B cell (primary cell): ENCODE measurements around the gene FAM170B. TPM values are rescaled to one million over a fixed set of nuclear protein-coding genes. Genes with fewer than 3 reads are reported as not detected.
A peak's percentile ranks its signal among the peaks of the same experiment; 100 is the strongest.

ENCODE experiments used
- ATAC-seq: fragments of 200-7000 bp; cut with Tn5 transposase; one replicate; pipeline ENCODE4 v1.10.0; 2021; ENCODE audit warnings: low read depth, mild to moderate bottlenecking, moderate number of reproducible peaks, moderate library complexity
- CTCF ChIA-PET: fragments of 350-600 bp; sonication (Branson Sonifier 250); formaldehyde crosslinking; loops from one replicate; lab custom pipeline; 2021; ENCODE audit warnings: antibody characterized with exemption, inconsistent platforms; lab: Charles Lee
- POLR2A ChIA-PET: fragments of 350-600 bp; sonication (Branson Sonifier 250); formaldehyde crosslinking; loops from one replicate; lab custom pipeline; 2021; ENCODE audit warnings: antibody characterized with exemption; lab: Charles Lee
- DNase-seq: peaks from one replicate; pipeline ENCODE4 v3.0.0; 2013
- H2AFZ ChIP-seq: 2 replicates; pipeline ENCODE4 v1.6.1; 2012; ENCODE audit warnings: mild to moderate bottlenecking, low read depth, low read length; ENCODE audit not compliant: insufficient read depth, poor library complexity, severe bottlenecking
- H3K27ac ChIP-seq, 2 donors: 1 replicate in 1 of 2; 2 replicates in 1 of 2; pipeline ENCODE4 v1.5.1; 2012 to 2013; ENCODE audit warnings: low read length in 2 of 2, mild to moderate bottlenecking in 2 of 2, moderate library complexity in 1 of 2
- H3K27me3 ChIP-seq, 4 experiments: fragments of 200-600 bp in 1 of 4; sonication (generic) in 1 of 4; replicated peaks in 1 of 4; 1 replicate in 2 of 4; 2 replicates in 2 of 4; pipeline versions ENCODE4 v1.6.1 to v1.7.0; 2013 to 2016; ENCODE audit warnings: low read length in 3 of 4, mild to moderate bottlenecking in 2 of 4, mixed read lengths in 1 of 4, moderate library complexity in 1 of 4; ENCODE audit not compliant: insufficient read depth in 4 of 4, control insufficient read depth in 3 of 4; ENCODE audit errors: control extremely low read depth in 1 of 4
- H3K36me3 ChIP-seq, 2 experiments: replicated peaks in 1 of 2; 1 replicate in 1 of 2; 2 replicates in 1 of 2; pipeline versions ENCODE4 v1.6.1 to v1.7.1; 2013; ENCODE audit warnings: low read length in 1 of 2; ENCODE audit not compliant: insufficient read depth in 2 of 2, control insufficient read depth in 1 of 2; ENCODE audit errors: control extremely low read depth in 1 of 2, extremely low read depth in 1 of 2
- H3K4me1 ChIP-seq, 2 donors: fragments of 200-600 bp in 1 of 2; sonication (generic) in 1 of 2; 1 replicate in 1 of 2; 2 replicates in 1 of 2; pipeline versions ENCODE4 v1.5.1 to v1.6.1; 2013 to 2017; ENCODE audit warnings: low read length in 2 of 2; ENCODE audit not compliant: control insufficient read depth in 2 of 2, insufficient read depth in 2 of 2
- H3K4me2 ChIP-seq: replicated peaks from 2 replicates; pipeline ENCODE3; 2012; ENCODE audit warnings: mild to moderate bottlenecking, low read depth, low read length; ENCODE audit not compliant: poor library complexity, severe bottlenecking
- H3K4me3 ChIP-seq, 5 experiments: fragments of 200-600 bp in 1 of 5; sonication (generic) in 1 of 5; 1 replicate in 3 of 5; 2 replicates in 2 of 5; pipeline versions ENCODE4 v1.5.1 to v1.7.0; 2011 to 2016; ENCODE audit warnings: low read length in 4 of 5, mild to moderate bottlenecking in 4 of 5, low read depth in 2 of 5, control low read depth in 1 of 5, moderate library complexity in 1 of 5; ENCODE audit not compliant: insufficient read depth in 1 of 5; ENCODE audit errors: control extremely low read depth in 1 of 5, extremely low read depth in 1 of 5
- H3K79me2 ChIP-seq: fragments of 200-600 bp; sonication (generic); one replicate; pipeline ENCODE4 v1.6.0; 2016; ENCODE audit warnings: low read length; ENCODE audit not compliant: control insufficient read depth, insufficient read depth
- H3K9ac ChIP-seq: fragments of 200-600 bp; sonication (generic); 2 replicates; pipeline ENCODE4 v1.6.1; 2017; ENCODE audit warnings: mild to moderate bottlenecking, low read length, moderate library complexity
- H3K9me3 ChIP-seq, 3 donors: one replicate each; pipeline versions ENCODE4 v1.6.1 to v1.7.1; 2013; ENCODE audit warnings: low read length in 2 of 3; ENCODE audit not compliant: control insufficient read depth in 2 of 3, insufficient read depth in 1 of 3; ENCODE audit errors: control extremely low read depth in 1 of 3
- H4K20me1 ChIP-seq: 2 replicates; pipeline ENCODE4 v1.6.0; 2012; ENCODE audit warnings: mild to moderate bottlenecking, low read length; ENCODE audit not compliant: insufficient read depth, control insufficient read depth, poor library complexity, severe bottlenecking
- H3K27ac Mint-ChIP-seq: one replicate; pipeline ENCODE4 v1.8.0; 2021; ENCODE audit warnings: mixed read lengths
- H3K27me3 Mint-ChIP-seq: one replicate; pipeline ENCODE4 v1.8.0; 2021; ENCODE audit warnings: mixed read lengths
- H3K4me1 Mint-ChIP-seq: one replicate; pipeline ENCODE4 v1.8.0; 2021; ENCODE audit warnings: mixed read lengths
- H3K4me3 Mint-ChIP-seq: one replicate; pipeline ENCODE4 v1.8.0; 2021; ENCODE audit warnings: mixed read lengths
- H3K9me3 Mint-ChIP-seq: one replicate; pipeline ENCODE4 v1.8.0; 2022; ENCODE audit warnings: mixed read lengths; ENCODE audit not compliant: insufficient read depth
- EZH2 ChIP-seq: IDR thresholded peaks from 2 replicates; pipeline ENCODE4 v1.6.1; 2012; ENCODE audit warnings: borderline replicate concordance, low read depth, mild to moderate bottlenecking, moderate library complexity, low read length; ENCODE audit not compliant: insufficient read depth, poor library complexity, severe bottlenecking
- WGBS: methylation state at CpG from one replicate; pipeline ENCODE4 v1.1.5; 2013; ENCODE audit warnings: missing lambda C conversion rate; ENCODE audit not compliant: insufficient coverage; 5-methylcytosine and 5-hydroxymethylcytosine counted together
- intact Hi-C: fragments of 100-400 bp; cut with micrococcal nuclease; formaldehyde crosslinking; loops from one replicate; pipeline ENCODE4 v1.10.0; 2022
- polyA plus RNA-seq: library from polyadenylated mRNA; depleted of rRNA; stranded (reverse); fragments of >200 nt; gene quantifications from 2 replicates; pipeline ENCODE4 v1.2.3, GENCODE V29; 2012
- total RNA-seq, 2 donors: library from RNA; stranded (reverse); fragments of 120-200 nt in 1 of 2; gene quantifications; 1 replicate in 1 of 2; 2 replicates in 1 of 2; pipeline versions ENCODE4 v1.2.3 to v1.2.4, GENCODE V29; 2013 to 2022
- TF ChIP-seq, protein P1 (sequence below): fragments of 200-600 bp; IDR thresholded peaks from one replicate; pipeline ENCODE4 v1.8.0; 2022; ENCODE audit warnings: antibody characterized with exemption, mild to moderate bottlenecking

The FAM170B gene
- total and polyA plus RNA-seq, 2 donors (not counting 1 experiment from before 2014, with no cell fraction given): not detected

DNA sequence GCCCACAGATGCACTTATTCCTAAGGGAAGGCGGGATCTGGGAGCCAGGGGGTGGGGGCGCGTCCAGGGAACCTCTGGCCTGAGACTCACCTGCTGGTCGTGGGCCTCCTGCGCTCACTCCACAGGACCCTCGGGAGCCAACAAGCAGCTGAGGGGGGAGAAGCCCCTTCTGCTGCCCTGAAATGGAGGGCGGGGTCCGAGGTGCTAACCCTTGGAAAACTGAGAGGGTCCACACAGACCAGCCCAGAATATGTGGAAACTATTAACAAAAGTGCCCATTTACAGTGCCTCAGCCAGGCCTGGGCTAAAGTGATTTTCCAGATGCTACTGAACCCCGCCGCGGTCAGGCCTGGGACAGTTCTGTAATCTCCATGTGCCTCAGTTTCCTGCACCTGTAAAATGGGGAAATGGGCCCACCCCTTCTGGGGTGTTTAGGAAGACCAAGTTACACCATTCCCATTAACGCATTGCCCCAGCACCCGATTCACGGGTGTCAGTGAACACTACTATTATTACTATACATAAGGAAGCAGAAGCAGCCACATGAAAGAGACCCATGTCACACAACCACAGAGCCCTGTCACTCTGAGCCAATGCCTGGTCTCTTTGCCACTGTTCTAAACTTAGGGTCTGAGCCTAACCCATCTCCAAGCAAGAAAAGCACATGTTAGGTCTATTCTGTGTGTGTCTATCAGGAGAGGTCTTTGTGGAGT lies 17.9 kb downstream of the FAM170B start:
- TF ChIP-seq EZH2: no peak
- TF ChIP-seq, protein P1, sequence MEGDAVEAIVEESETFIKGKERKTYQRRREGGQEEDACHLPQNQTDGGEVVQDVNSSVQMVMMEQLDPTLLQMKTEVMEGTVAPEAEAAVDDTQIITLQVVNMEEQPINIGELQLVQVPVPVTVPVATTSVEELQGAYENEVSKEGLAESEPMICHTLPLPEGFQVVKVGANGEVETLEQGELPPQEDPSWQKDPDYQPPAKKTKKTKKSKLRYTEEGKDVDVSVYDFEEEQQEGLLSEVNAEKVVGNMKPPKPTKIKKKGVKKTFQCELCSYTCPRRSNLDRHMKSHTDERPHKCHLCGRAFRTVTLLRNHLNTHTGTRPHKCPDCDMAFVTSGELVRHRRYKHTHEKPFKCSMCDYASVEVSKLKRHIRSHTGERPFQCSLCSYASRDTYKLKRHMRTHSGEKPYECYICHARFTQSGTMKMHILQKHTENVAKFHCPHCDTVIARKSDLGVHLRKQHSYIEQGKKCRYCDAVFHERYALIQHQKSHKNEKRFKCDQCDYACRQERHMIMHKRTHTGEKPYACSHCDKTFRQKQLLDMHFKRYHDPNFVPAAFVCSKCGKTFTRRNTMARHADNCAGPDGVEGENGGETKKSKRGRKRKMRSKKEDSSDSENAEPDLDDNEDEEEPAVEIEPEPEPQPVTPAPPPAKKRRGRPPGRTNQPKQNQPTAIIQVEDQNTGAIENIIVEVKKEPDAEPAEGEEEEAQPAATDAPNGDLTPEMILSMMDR: no peak
- no peak for ATAC-seq

More for the DNA sequence above, 17.9 kb downstream of the FAM170B start:
- peaks cover 4 to 5% of the 10 kb centered on the region in 2 donors for H3K4me1 ChIP-seq
- H2AFZ ChIP-seq: no peak overlapping the region
- POLR2A ChIA-PET: no interaction called here
- 74% methylated on average over 10 of the region's 14 CpGs for WGBS
- peaks cover 0 to 5% (median 0%) of the 10 kb centered on the region in 3 donors for H3K9me3 ChIP-seq
- H3K27me3 Mint-ChIP-seq: peaks cover 24% of the 10 kb centered on the region
- no peaks in the 10 kb centered on the region for H4K20me1 ChIP-seq
- no peak for DNase-seq
- H3K79me2 ChIP-seq: no peaks in the 10 kb centered on the region
- H3K4me3 Mint-ChIP-seq: peak overlapping the region; percentile 10
- H3K27ac ChIP-seq: no peak overlapping the region
- CTCF ChIA-PET: no interaction called here
- H3K4me2 ChIP-seq: peak overlapping the region; percentile 20
- intact Hi-C loops: no loop called here
- no peak overlapping the region for H3K27ac Mint-ChIP-seq
- no peaks in the 10 kb centered on the region for H3K9me3 Mint-ChIP-seq
- peaks cover 0 to 41% (median 16%) of the 10 kb centered on the region in 4 experiments for H3K27me3 ChIP-seq
- peaks cover 4% of the 10 kb centered on the region for H3K4me1 Mint-ChIP-seq
- H3K36me3 ChIP-seq: no peaks in the 10 kb centered on the region
- no peak overlapping the region for H3K4me3 ChIP-seq
- H3K9ac ChIP-seq: no peak overlapping the region
